H9 (cell line): ENCODE measurements around the gene FMN1. TPM values are rescaled to one million over a fixed set of nuclear protein-coding genes. Genes with fewer than 3 reads are reported as not detected.

Experiments used
- DNase-seq: peaks from one replicate; pipeline ENCODE4 v3.0.0-alpha.2; 2017
- H2AFZ ChIP-seq: one replicate; pipeline ENCODE4 v1.6.1; 2013; ENCODE audit warnings: mild to moderate bottlenecking, low read length, control low read depth, moderate library complexity
- H2AK5ac ChIP-seq: 2 replicates; pipeline ENCODE4 v1.6.1; 2013; ENCODE audit warnings: low read length, control low read depth, mixed read lengths; ENCODE audit not compliant: insufficient read length
- H2BK120ac ChIP-seq: one replicate; pipeline ENCODE4 v1.6.1; 2013; ENCODE audit warnings: low read depth, mild to moderate bottlenecking, low read length, control low read depth, inconsistent platforms; ENCODE audit not compliant: poor library complexity, severe bottlenecking
- H2BK12ac ChIP-seq: 2 replicates; pipeline ENCODE4 v1.6.1; 2013; ENCODE audit warnings: low read length, control low read depth, mixed read lengths, low read depth; ENCODE audit not compliant: insufficient read length
- H2BK15ac ChIP-seq: 2 replicates; pipeline ENCODE4 v1.6.1; 2013; ENCODE audit warnings: low read depth, low read length, control low read depth
- H2BK20ac ChIP-seq: one replicate; pipeline ENCODE4 v1.6.1; 2013; ENCODE audit warnings: low read depth, mild to moderate bottlenecking, low read length, control low read depth, inconsistent platforms; ENCODE audit not compliant: poor library complexity, severe bottlenecking
- H2BK5ac ChIP-seq: 2 replicates; pipeline ENCODE4 v1.6.1; 2013; ENCODE audit warnings: low read length, control low read depth, mixed read lengths; ENCODE audit not compliant: insufficient read length
- H3K14ac ChIP-seq: 2 replicates; pipeline ENCODE4 v1.6.1; 2013; ENCODE audit warnings: low read length, control low read depth; ENCODE audit not compliant: insufficient read depth
- H3K18ac ChIP-seq: 2 replicates; pipeline ENCODE4 v1.6.1; 2013; ENCODE audit warnings: low read depth, mild to moderate bottlenecking, mixed read lengths, low read length, control low read depth; ENCODE audit not compliant: insufficient read length
- H3K23ac ChIP-seq: 2 replicates; pipeline ENCODE4 v1.6.1; 2013; ENCODE audit warnings: low read length, control low read depth, mixed read lengths, low read depth; ENCODE audit not compliant: insufficient read length
- H3K23me2 ChIP-seq: 2 replicates; pipeline ENCODE4 v1.6.1; 2013; ENCODE audit warnings: low read depth, mild to moderate bottlenecking, mixed read lengths, low read length, control low read depth; ENCODE audit not compliant: insufficient read length, poor library complexity, severe bottlenecking
- H3K27ac ChIP-seq: 2 replicates; pipeline ENCODE4 v1.5.1; 2013; ENCODE audit warnings: low read length, control low read depth, mixed read lengths, low read depth; ENCODE audit not compliant: insufficient read length
- H3K27me3 ChIP-seq: 2 replicates; pipeline ENCODE4 v1.6.1; 2013; ENCODE audit warnings: low read length, control low read depth, inconsistent platforms; ENCODE audit not compliant: insufficient read depth
- H3K4ac ChIP-seq: 2 replicates; pipeline ENCODE4 v1.6.1; 2013; ENCODE audit warnings: low read depth, mild to moderate bottlenecking, control low read depth, inconsistent platforms, low read length, moderate library complexity
- H3K4me1 ChIP-seq: 2 replicates; pipeline ENCODE4 v1.6.1; 2013; ENCODE audit warnings: low read length, control low read depth, inconsistent platforms; ENCODE audit not compliant: insufficient read depth
- H3K4me2 ChIP-seq: 2 replicates; pipeline ENCODE4 v1.6.1; 2013; ENCODE audit warnings: low read length, control low read depth, mixed read lengths; ENCODE audit not compliant: insufficient read length, insufficient read depth
- H3K56ac ChIP-seq: 2 replicates; pipeline ENCODE4 v1.6.1; 2013; ENCODE audit warnings: low read depth, mild to moderate bottlenecking, mixed read lengths, low read length, control low read depth; ENCODE audit not compliant: insufficient read length
- H3K79me1 ChIP-seq: 2 replicates; pipeline ENCODE4 v1.6.1; 2013; ENCODE audit warnings: low read depth, mild to moderate bottlenecking, moderate library complexity, low read length, control low read depth, inconsistent platforms; ENCODE audit not compliant: insufficient read depth, poor library complexity, severe bottlenecking
- H3K79me2 ChIP-seq: 2 replicates; pipeline ENCODE4 v1.6.1; 2013; ENCODE audit warnings: low read length, control low read depth, inconsistent platforms; ENCODE audit not compliant: insufficient read depth
- H3K9ac ChIP-seq: 2 replicates; pipeline ENCODE4 v1.6.1; 2013; ENCODE audit warnings: low read length, control low read depth, mixed read lengths; ENCODE audit not compliant: insufficient read length; ENCODE audit errors: extremely low read depth
- H3K9me3 ChIP-seq: one replicate; pipeline ENCODE4 v1.6.1; 2013; ENCODE audit warnings: low read depth, low read length, inconsistent platforms; ENCODE audit not compliant: control insufficient read depth
- H3T11ph ChIP-seq: one replicate; pipeline ENCODE4 v1.6.1; 2013; ENCODE audit warnings: mild to moderate bottlenecking, low read length, control low read depth, inconsistent platforms
- H4K20me1 ChIP-seq: one replicate; pipeline ENCODE4 v1.6.1; 2013; ENCODE audit not compliant: control insufficient read depth, insufficient read length, insufficient read depth
- H4K5ac ChIP-seq: 2 replicates; pipeline ENCODE4 v1.6.1; 2013; ENCODE audit warnings: low read depth, mild to moderate bottlenecking, mixed read lengths, low read length, control low read depth; ENCODE audit not compliant: insufficient read length
- H4K8ac ChIP-seq: replicated peaks from 2 replicates; pipeline ENCODE4 v1.6.1; 2013; ENCODE audit warnings: low read length, control low read depth, mixed read lengths, low read depth; ENCODE audit not compliant: insufficient read length
- H4K91ac ChIP-seq: 2 replicates; pipeline ENCODE4 v1.6.1; 2013; ENCODE audit warnings: low read depth, mild to moderate bottlenecking, moderate library complexity, mixed read lengths, low read length, control low read depth; ENCODE audit not compliant: insufficient read length
- H3K27ac Mint-ChIP-seq, 3 experiments: 2 replicates in 2 of 3; 3 replicates in 1 of 3; pipeline ENCODE4 v1.8.0; 2020 to 2021; ENCODE audit warnings: mixed read lengths in 3 of 3, mild to moderate bottlenecking in 1 of 3, moderate library complexity in 1 of 3
- H3K27me3 Mint-ChIP-seq: 2 replicates; pipeline ENCODE4 v1.8.0; 2021; ENCODE audit warnings: low read depth, mild to moderate bottlenecking, moderate library complexity, mixed read lengths
- H3K36me3 Mint-ChIP-seq, 3 experiments: 2 replicates in 2 of 3; 3 replicates in 1 of 3; pipeline ENCODE4 v1.8.0; 2020 to 2021; ENCODE audit warnings: low read depth in 3 of 3, mixed read lengths in 3 of 3; ENCODE audit not compliant: insufficient read depth in 1 of 3
- H3K4me1 Mint-ChIP-seq, 2 experiments: 2 replicates each; pipeline ENCODE4 v1.8.0; 2020; ENCODE audit warnings: mixed read lengths in 2 of 2
- H3K4me3 Mint-ChIP-seq, 2 experiments: 2 replicates in 1 of 2; 3 replicates in 1 of 2; pipeline ENCODE4 v1.8.0; 2020 to 2021; ENCODE audit warnings: mild to moderate bottlenecking in 2 of 2, mixed read lengths in 2 of 2, moderate library complexity in 1 of 2
- H3K9me3 Mint-ChIP-seq, 2 experiments: 2 replicates in 1 of 2; 3 replicates in 1 of 2; pipeline ENCODE4 v1.8.0; 2020; ENCODE audit warnings: mild to moderate bottlenecking in 2 of 2, mixed read lengths in 2 of 2, moderate library complexity in 1 of 2
- WGBS: extraction: QIAGEN DNeasy Blood & Tissue Kit; methylation state at CpG from one replicate; pipeline ENCODE4 v1.1.7; 2013; ENCODE audit warnings: missing lambda C conversion rate, low lambda C conversion rate, mixed read lengths; ENCODE audit not compliant: insufficient read length; ENCODE audit errors: extremely low coverage; 5-methylcytosine and 5-hydroxymethylcytosine counted together
- total RNA-seq: library from RNA; stranded (reverse); gene quantifications from 2 replicates; pipeline ENCODE4 v1.2.1, GENCODE V29; 2021
- TF ChIP-seq, protein P1 (sequence below): fragments of 200-600 bp; sonication (generic); conservative IDR thresholded peaks from 3 replicates; pipeline ENCODE4 v1.8.0; 2021; ENCODE audit warnings: antibody characterized with exemption, mild to moderate bottlenecking

Gene FMN1
- total RNA-seq, 1 experiment from 2014 or later, result 1.9 TPM

DNA sequence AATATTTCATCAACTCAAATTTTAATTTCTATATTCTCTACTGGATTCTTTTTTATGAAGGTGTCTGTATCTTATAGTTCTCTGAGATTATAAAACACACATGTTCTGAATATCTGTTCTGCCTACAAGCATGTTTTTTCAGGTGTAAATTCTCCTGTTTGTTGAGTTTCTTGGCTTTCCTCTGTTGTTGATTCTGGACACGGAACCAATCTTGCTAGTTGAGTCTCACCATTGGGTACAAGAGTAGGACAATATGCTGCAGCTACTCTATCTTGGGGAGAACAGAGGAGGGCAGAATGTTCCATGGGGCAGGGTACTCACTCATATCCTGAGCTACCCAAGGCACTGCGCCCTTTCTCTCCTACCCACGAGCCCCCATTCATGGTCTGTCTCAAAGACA is 371.8 kb downstream of the FMN1 start:
- Histone ChIP-seq H2BK12ac (no peak overlapping the region), H3K56ac (no peak overlapping the region), H2BK120ac (no peak overlapping the region), H3K4me1 (no peaks in the 10 kb centered on the region), H3K23ac (no peak overlapping the region), H3K79me1 (no peaks in the 10 kb centered on the region), H3K4ac (no peak overlapping the region), H3K14ac (no peak overlapping the region), H3K18ac (no peak overlapping the region), H3K79me2 (no peaks in the 10 kb centered on the region), H2AK5ac (no peak overlapping the region), H3K27ac (no peak overlapping the region), H3K23me2 (no peaks in the 10 kb centered on the region), H2BK15ac (no peak overlapping the region), H2BK5ac (no peak overlapping the region), H3T11ph (no peak overlapping the region), H3K9ac (no peak overlapping the region), H3K4me2 (no peak overlapping the region), H4K5ac (no peak overlapping the region), H4K20me1 (no peaks in the 10 kb centered on the region), H3K27me3 (no peaks in the 10 kb centered on the region), H3K9me3 (no peaks in the 10 kb centered on the region), H2AFZ (no peak overlapping the region), H4K8ac (no peak overlapping the region), H4K91ac (no peak overlapping the region), H2BK20ac (no peak overlapping the region)
- Mint-ChIP-seq H3K27me3 (no peaks in the 10 kb centered on the region), H3K9me3 (no peaks in the 10 kb centered on the region), H3K36me3 (no peaks in the 10 kb centered on the region), H3K27ac (no peak overlapping the region), H3K4me1 (peaks cover 3 to 5% of the 10 kb centered on the region in 2 experiments; a peak in 1 of 4 replicates), H3K4me3 (no peak overlapping the region)
- TF ChIP-seq, protein P1, sequence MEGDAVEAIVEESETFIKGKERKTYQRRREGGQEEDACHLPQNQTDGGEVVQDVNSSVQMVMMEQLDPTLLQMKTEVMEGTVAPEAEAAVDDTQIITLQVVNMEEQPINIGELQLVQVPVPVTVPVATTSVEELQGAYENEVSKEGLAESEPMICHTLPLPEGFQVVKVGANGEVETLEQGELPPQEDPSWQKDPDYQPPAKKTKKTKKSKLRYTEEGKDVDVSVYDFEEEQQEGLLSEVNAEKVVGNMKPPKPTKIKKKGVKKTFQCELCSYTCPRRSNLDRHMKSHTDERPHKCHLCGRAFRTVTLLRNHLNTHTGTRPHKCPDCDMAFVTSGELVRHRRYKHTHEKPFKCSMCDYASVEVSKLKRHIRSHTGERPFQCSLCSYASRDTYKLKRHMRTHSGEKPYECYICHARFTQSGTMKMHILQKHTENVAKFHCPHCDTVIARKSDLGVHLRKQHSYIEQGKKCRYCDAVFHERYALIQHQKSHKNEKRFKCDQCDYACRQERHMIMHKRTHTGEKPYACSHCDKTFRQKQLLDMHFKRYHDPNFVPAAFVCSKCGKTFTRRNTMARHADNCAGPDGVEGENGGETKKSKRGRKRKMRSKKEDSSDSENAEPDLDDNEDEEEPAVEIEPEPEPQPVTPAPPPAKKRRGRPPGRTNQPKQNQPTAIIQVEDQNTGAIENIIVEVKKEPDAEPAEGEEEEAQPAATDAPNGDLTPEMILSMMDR, result no peak
- DNase-seq, result no peak
- no CpG with 5 or more reads among the region's 3 CpGs for WGBS
